Measurements from ENCODE around the gene CHRNE. TPM values are rescaled to one million over a fixed set of nuclear protein-coding genes. Genes with fewer than 3 reads are reported as not detected.

CHRNE gene
- total and polyA plus RNA-seq, 2 of the 8 experiments (the other 6 are each of a cell fraction or from before 2014, with no cell fraction given), result 0.15 to 0.33 TPM

DNA sequence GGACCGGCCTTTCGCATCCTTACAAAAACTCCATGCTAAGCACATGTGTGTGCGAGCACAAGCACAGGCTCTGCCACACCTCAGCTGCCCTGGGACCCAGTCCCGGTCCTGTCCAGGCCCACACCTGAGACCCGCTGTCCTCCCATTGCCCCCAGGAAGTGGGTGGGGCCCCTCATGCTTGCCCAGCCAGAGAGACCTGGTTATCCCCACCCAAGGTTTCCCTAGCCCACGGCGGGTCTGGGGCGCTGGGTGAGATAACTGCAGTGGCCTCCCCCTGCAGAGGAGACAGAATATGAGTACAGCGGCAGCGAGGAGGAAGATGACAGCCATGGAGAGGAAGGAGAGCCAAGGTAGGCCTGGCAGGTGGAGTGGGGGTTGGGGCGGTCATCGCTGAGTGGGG is 16.1 kb downstream of the CHRNE start (continued):
- TF ChIP-seq SIRT6 (IDR thresholded peaks at IDR 0.05; ENCODE audit: low read length) (no peak), KDM1A (IDR thresholded peaks at IDR 0.05; ENCODE audit: borderline replicate concordance, low read length) (no peak)

Data from H1 (cell line).